Loucy (cell line): ENCODE results near the gene BCAR3.
"Not testable (repeated sequence)": the region's sequence is repeated elsewhere in the genome, so short reads cannot be mapped to it uniquely, and the experiment has no call there.

ENCODE experiments used
- H2AFZ ChIP-seq: fragments of 200-600 bp; sonication (generic); 2 replicates; pipeline ENCODE4 v1.6.0; 2016; ENCODE audit warnings: antibody characterized with exemption, mild to moderate bottlenecking, low read length, moderate library complexity
- H3F3A ChIP-seq: fragments of 200-600 bp; 2 replicates; pipeline ENCODE4 v1.6.0; 2016; ENCODE audit warnings: antibody characterized with exemption, low read depth, mild to moderate bottlenecking
- H3K27me3 ChIP-seq: fragments of 200-600 bp; sonication (generic); 2 replicates; pipeline ENCODE4 v1.6.1; 2014; ENCODE audit warnings: low read length, mild to moderate bottlenecking; ENCODE audit not compliant: insufficient read depth, poor library complexity, severe bottlenecking
- H3K36me3 ChIP-seq: fragments of 200-600 bp; sonication (generic); 2 replicates; pipeline ENCODE4 v1.6.1; 2016; ENCODE audit warnings: low read length; ENCODE audit not compliant: insufficient read depth
- H3K4me1 ChIP-seq: fragments of 200-600 bp; sonication (generic); 2 replicates; pipeline ENCODE4 v1.5.1; 2014; ENCODE audit warnings: low read length, mild to moderate bottlenecking; ENCODE audit not compliant: insufficient read depth, poor library complexity, severe bottlenecking
- H3K4me2 ChIP-seq: fragments of 200-600 bp; sonication (generic); 2 replicates; pipeline ENCODE4 v1.6.0; 2014; ENCODE audit warnings: antibody characterized with exemption, low read length, low read depth, mild to moderate bottlenecking; ENCODE audit not compliant: poor library complexity, severe bottlenecking
- H3K4me3 ChIP-seq: fragments of 200-600 bp; sonication (generic); 2 replicates; pipeline ENCODE4 v1.5.1; 2014; ENCODE audit warnings: low read length, mild to moderate bottlenecking, mixed read lengths; ENCODE audit not compliant: poor library complexity, severe bottlenecking
- H3K79me2 ChIP-seq: fragments of 200-600 bp; sonication (generic); 2 replicates; pipeline ENCODE4 v1.6.1; 2014; ENCODE audit warnings: low read length; ENCODE audit not compliant: insufficient read depth
- H3K9ac ChIP-seq: fragments of 200-600 bp; sonication (generic); 2 replicates; pipeline ENCODE4 v1.6.0; 2014; ENCODE audit warnings: mild to moderate bottlenecking, low read depth, low read length, moderate library complexity; ENCODE audit not compliant: poor library complexity, severe bottlenecking
- H3K9me2 ChIP-seq: fragments of 200-600 bp; sonication (generic); replicated peaks from 2 replicates; pipeline ENCODE4 v1.6.1; 2016; ENCODE audit warnings: low read depth, low read length, mixed read lengths
- H3K9me3 ChIP-seq: fragments of 200-600 bp; sonication (generic); 2 replicates; pipeline ENCODE4 v1.6.1; 2014; ENCODE audit warnings: mild to moderate bottlenecking, antibody characterized with exemption, low read length, low read depth; ENCODE audit not compliant: insufficient read depth
- H4K20me1 ChIP-seq: fragments of 200-600 bp; sonication (generic); 2 replicates; pipeline ENCODE4 v1.6.0; 2014; ENCODE audit warnings: antibody characterized with exemption, low read length, mild to moderate bottlenecking; ENCODE audit not compliant: insufficient read depth, poor library complexity, severe bottlenecking
- CTCF ChIP-seq: fragments of 200-600 bp; sonication (generic); conservative IDR thresholded peaks from 2 replicates; pipeline ENCODE4 v1.5.1; 2014; ENCODE audit warnings: mild to moderate bottlenecking, antibody characterized with exemption, low read length
- EZH2phosphoT487 ChIP-seq: fragments of 200-600 bp; IDR thresholded peaks from 2 replicates; pipeline ENCODE4 v1.6.1; 2018; ENCODE audit warnings: antibody characterized with exemption, mild to moderate bottlenecking, moderate library complexity, borderline replicate concordance

BCAR3 gene

GRCh38 chr1:93676427-93676826, 5.2 kb downstream of the BCAR3 start:
- no peaks in the 10 kb centered on the region for H3F3A ChIP-seq
- TF ChIP-seq CTCF (no peak), EZH2phosphoT487 (no peak)
- H2AFZ ChIP-seq, result no peak overlapping the region
- H3K36me3 ChIP-seq, result no peaks in the 10 kb centered on the region
- H3K4me2 ChIP-seq, result no peak overlapping the region
- H3K4me1 ChIP-seq, result peaks cover 7% of the 10 kb centered on the region
- no peak overlapping the region for H3K9ac ChIP-seq
- H3K9me3 ChIP-seq, result no peaks in the 10 kb centered on the region
- H3K27me3 ChIP-seq, result no peaks in the 10 kb centered on the region
- no peaks in the 10 kb centered on the region for H3K79me2 ChIP-seq
- no peaks in the 10 kb centered on the region for H4K20me1 ChIP-seq
- H3K9me2 ChIP-seq, result no peaks in the 10 kb centered on the region
- H3K4me3 ChIP-seq, result no peak overlapping the region

- H3F3A ChIP-seq, result no peaks in the 10 kb centered on the region
- H3K36me3 ChIP-seq, result no peaks in the 10 kb centered on the region
- no peak overlapping the region for H3K4me3 ChIP-seq
- no peak overlapping the region for H2AFZ ChIP-seq
- no peaks in the 10 kb centered on the region for H3K27me3 ChIP-seq
- H4K20me1 ChIP-seq, result no peaks in the 10 kb centered on the region
- H3K9me2 ChIP-seq, result no peaks in the 10 kb centered on the region
- H3K9ac ChIP-seq, result no peak overlapping the region
- H3K4me2 ChIP-seq, result no peak overlapping the region
- H3K4me1 ChIP-seq, result peaks cover 7% of the 10 kb centered on the region
- no peak for TF ChIP-seq CTCF
- no peak for TF ChIP-seq EZH2phosphoT487
- no peaks in the 10 kb centered on the region for H3K9me3 ChIP-seq
- H3K79me2 ChIP-seq, result no peaks in the 10 kb centered on the region
These were observed 5.7 kb downstream of the BCAR3 start for GRCh38 chr1:93675931-93676330.

- Histone ChIP-seq H3K9me2 (no peaks in the 10 kb centered on the region), H3K27me3 (no peaks in the 10 kb centered on the region), H3K9me3 (no peaks in the 10 kb centered on the region), H2AFZ (no peak overlapping the region), H3K9ac (no peak overlapping the region), H3K4me2 (no peak overlapping the region), H3F3A (no peaks in the 10 kb centered on the region), H3K4me3 (no peak overlapping the region), H4K20me1 (no peaks in the 10 kb centered on the region), H3K4me1 (peaks cover 10% of the 10 kb centered on the region), H3K36me3 (no peaks in the 10 kb centered on the region), H3K79me2 (no peaks in the 10 kb centered on the region)
- no peak for TF ChIP-seq EZH2phosphoT487
- TF ChIP-seq CTCF, result no peak
These were observed 6.4 kb downstream of the BCAR3 start for GRCh38 chr1:93675271-93675670.

- H3K4me2 ChIP-seq, H3K27me3 ChIP-seq, H4K20me1 ChIP-seq, H3F3A ChIP-seq, H3K9me2 ChIP-seq, H3K4me3 ChIP-seq, H3K36me3 ChIP-seq, H3K79me2 ChIP-seq, H2AFZ ChIP-seq, H3K9ac ChIP-seq, H3K9me3 ChIP-seq: not testable (repeated sequence)
- peaks cover 12% of the 10 kb centered on the region for H3K4me1 ChIP-seq
These were observed 7.6 kb downstream of the BCAR3 start for GRCh38 chr1:93674071-93674470.
